ENCODE measurements around the gene PHLDA3. TPM values are rescaled to one million over a fixed set of nuclear protein-coding genes. Genes with fewer than 3 reads are reported as not detected.

The PHLDA3 gene
- 18.5 TPM for total RNA-seq (ENCODE audit: unreplicated experiment)
- long read RNA-seq, transcript PHLDA3-202 (2 exons, 2,640 nt) = major isoform, 10 of 12 reads
- long read RNA-seq, partial matches to known transcripts = 0 of 12 reads
- long read RNA-seq, other reads (novel, unspliced or antisense) = 2 of 12 reads

- H3K4me3 Mint-ChIP-seq (ENCODE audit: unreplicated experiment) = peak within 1 kb of the TSS; percentile 92
- peaks cover 11% of the 10 kb centered on the region for H3K4me1 Mint-ChIP-seq (ENCODE audit: low read depth, unreplicated experiment)
- H3K27ac Mint-ChIP-seq (ENCODE audit: unreplicated experiment) = peak within 1 kb of the TSS; percentile 85
- peaks cover 7% of the 10 kb centered on the region for H3K9me3 Mint-ChIP-seq (ENCODE audit: unreplicated experiment)
- peaks cover 16% of the 10 kb centered on the region for H3K27me3 Mint-ChIP-seq (ENCODE audit: unreplicated experiment)
- peak; percentile 90 for DNase-seq
- TF ChIP-seq, protein P1, sequence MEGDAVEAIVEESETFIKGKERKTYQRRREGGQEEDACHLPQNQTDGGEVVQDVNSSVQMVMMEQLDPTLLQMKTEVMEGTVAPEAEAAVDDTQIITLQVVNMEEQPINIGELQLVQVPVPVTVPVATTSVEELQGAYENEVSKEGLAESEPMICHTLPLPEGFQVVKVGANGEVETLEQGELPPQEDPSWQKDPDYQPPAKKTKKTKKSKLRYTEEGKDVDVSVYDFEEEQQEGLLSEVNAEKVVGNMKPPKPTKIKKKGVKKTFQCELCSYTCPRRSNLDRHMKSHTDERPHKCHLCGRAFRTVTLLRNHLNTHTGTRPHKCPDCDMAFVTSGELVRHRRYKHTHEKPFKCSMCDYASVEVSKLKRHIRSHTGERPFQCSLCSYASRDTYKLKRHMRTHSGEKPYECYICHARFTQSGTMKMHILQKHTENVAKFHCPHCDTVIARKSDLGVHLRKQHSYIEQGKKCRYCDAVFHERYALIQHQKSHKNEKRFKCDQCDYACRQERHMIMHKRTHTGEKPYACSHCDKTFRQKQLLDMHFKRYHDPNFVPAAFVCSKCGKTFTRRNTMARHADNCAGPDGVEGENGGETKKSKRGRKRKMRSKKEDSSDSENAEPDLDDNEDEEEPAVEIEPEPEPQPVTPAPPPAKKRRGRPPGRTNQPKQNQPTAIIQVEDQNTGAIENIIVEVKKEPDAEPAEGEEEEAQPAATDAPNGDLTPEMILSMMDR (IDR thresholded peaks at IDR 0.05; ENCODE audit: partially characterized antibody, unreplicated experiment) = no peak
- H3K36me3 Mint-ChIP-seq (ENCODE audit: unreplicated experiment) = peaks cover 4% of the 10 kb centered on the region
These were observed at the start of gene PHLDA3 for GRCh38 chr1:201468844-201469644. PHLDA3 (minus strand) TSS chr1:201469188; CDS start chr1:201468786, 402 bp downstream.

DNA sequence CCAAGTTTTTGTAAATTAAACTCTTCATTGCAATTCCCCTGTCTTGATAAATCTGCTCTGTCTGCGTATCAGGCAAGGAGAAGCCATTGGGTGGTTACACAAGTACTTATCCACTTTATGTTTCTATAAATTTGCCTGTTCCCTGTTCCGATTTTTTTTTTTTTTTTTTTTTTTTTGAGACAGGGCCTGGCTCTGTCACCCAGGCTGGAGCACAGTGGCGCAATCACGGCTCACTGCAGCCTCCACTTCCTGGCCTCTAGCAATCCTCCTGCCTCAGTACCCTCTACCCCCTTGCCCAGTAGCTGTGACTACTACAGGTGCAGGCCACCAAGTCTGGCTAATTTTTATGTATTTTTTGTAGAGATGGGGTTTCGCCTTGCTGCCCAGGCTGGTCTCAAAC lies 49.1 kb upstream of the PHLDA3 start:
- no peaks in the 10 kb centered on the region for H3K9me3 Mint-ChIP-seq (ENCODE audit: unreplicated experiment)
- H3K4me3 Mint-ChIP-seq (ENCODE audit: unreplicated experiment) = no peak overlapping the region
- H3K4me1 Mint-ChIP-seq (ENCODE audit: low read depth, unreplicated experiment) = peaks cover 2% of the 10 kb centered on the region
- no peaks in the 10 kb centered on the region for H3K36me3 Mint-ChIP-seq (ENCODE audit: unreplicated experiment)
- TF ChIP-seq, protein P1 (IDR thresholded peaks at IDR 0.05; ENCODE audit: partially characterized antibody, unreplicated experiment) = no peak
- H3K27ac Mint-ChIP-seq (ENCODE audit: unreplicated experiment) = no peak overlapping the region
- H3K27me3 Mint-ChIP-seq (ENCODE audit: unreplicated experiment) = no peaks in the 10 kb centered on the region
- DNase-seq = no peak

DNA sequence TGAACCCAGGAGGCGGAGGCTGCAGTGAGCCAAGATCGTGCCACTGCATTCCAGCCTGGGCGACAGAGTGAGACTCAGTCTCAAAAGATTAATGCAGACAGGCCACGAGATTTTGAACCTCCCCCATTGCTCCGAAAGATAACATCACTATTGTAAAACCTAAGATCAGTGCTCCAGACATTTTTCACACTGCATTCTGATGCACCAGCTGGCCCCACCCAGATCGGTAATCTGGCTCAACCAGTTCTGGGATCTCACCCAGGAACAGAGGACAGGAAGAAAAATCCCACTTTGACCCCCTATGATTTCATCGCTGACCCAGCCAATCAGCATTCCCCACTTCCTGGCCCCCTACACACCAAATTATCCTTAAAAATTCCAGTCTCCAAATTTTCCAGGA lies 48.6 kb upstream of the PHLDA3 start:
- TF ChIP-seq, protein P1 (IDR thresholded peaks at IDR 0.05; ENCODE audit: partially characterized antibody, unreplicated experiment) = no peak
- no peaks in the 10 kb centered on the region for H3K27me3 Mint-ChIP-seq (ENCODE audit: unreplicated experiment)
- H3K27ac Mint-ChIP-seq (ENCODE audit: unreplicated experiment) = no peak overlapping the region
- no peak overlapping the region for H3K4me3 Mint-ChIP-seq (ENCODE audit: unreplicated experiment)
- no peak for DNase-seq
- no peaks in the 10 kb centered on the region for H3K36me3 Mint-ChIP-seq (ENCODE audit: unreplicated experiment)
- no peaks in the 10 kb centered on the region for H3K9me3 Mint-ChIP-seq (ENCODE audit: unreplicated experiment)
- peaks cover 2% of the 10 kb centered on the region for H3K4me1 Mint-ChIP-seq (ENCODE audit: low read depth, unreplicated experiment)

DNA sequence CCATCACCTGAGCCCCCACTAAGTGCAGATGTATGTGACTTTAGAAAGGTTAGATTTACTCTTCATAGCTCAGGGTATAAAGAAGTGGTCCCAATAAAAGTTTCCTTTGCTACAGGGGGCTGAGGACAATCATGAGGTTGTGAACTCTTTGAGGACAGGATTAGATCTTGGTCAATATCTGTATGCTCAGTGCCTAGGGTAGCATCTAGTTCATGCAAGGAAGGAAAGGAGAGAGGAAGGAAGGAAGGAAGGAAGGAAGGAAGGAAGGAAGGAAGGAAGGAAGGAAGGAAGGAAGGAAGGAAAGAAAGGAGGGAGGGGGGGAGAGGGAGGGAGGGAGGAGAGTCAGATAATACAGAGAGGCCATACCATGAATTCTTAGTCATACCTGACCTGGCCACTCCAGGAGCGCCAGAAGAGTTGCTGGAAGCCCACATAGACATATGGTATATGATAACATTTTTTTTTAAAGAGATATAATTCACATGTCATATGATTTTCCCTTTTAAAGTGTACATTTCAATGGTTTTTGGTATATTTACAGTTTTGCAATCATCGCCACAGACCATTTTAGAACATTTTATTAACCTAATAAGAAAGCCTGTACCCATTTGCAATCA lies 47.6 kb upstream of the PHLDA3 start:
- peaks cover 4% of the 10 kb centered on the region for H3K4me1 Mint-ChIP-seq (ENCODE audit: low read depth, unreplicated experiment)
- DNase-seq = no peak
- H3K9me3 Mint-ChIP-seq (ENCODE audit: unreplicated experiment) = no peaks in the 10 kb centered on the region
- no peaks in the 10 kb centered on the region for H3K36me3 Mint-ChIP-seq (ENCODE audit: unreplicated experiment)
- H3K4me3 Mint-ChIP-seq (ENCODE audit: unreplicated experiment) = no peak overlapping the region
- no peaks in the 10 kb centered on the region for H3K27me3 Mint-ChIP-seq (ENCODE audit: unreplicated experiment)
- TF ChIP-seq, protein P1 (IDR thresholded peaks at IDR 0.05; ENCODE audit: partially characterized antibody, unreplicated experiment) = no peak
- no peak overlapping the region for H3K27ac Mint-ChIP-seq (ENCODE audit: unreplicated experiment)

DNA sequence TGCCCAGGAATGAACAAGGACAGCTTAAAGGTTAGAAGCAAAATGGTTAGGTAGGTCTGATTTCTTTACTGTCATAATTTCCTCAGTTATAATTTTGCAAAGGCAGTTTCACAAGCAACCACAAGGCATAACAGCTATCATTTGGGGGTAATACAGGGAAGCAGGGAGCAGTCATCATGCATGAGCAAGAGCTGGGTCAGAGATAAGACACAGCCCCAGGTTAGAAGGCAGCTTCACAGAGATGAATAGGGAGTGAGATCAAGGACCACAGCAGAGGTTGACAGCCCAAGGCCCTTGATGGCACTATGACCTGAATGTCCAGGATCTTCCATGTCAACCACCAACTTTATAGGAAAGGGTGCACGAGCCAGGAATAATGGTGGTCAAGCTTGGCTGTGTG lies 46.9 kb upstream of the PHLDA3 start:
- no peak overlapping the region for H3K27ac Mint-ChIP-seq (ENCODE audit: unreplicated experiment)
- TF ChIP-seq, protein P1 (IDR thresholded peaks at IDR 0.05; ENCODE audit: partially characterized antibody, unreplicated experiment) = no peak

More for the DNA sequence above, 46.9 kb upstream of the PHLDA3 start:
- DNase-seq = no peak
- no peaks in the 10 kb centered on the region for H3K36me3 Mint-ChIP-seq (ENCODE audit: unreplicated experiment)
- no peaks in the 10 kb centered on the region for H3K27me3 Mint-ChIP-seq (ENCODE audit: unreplicated experiment)
- H3K9me3 Mint-ChIP-seq (ENCODE audit: unreplicated experiment) = peaks cover 1% of the 10 kb centered on the region
- peaks cover 6% of the 10 kb centered on the region for H3K4me1 Mint-ChIP-seq (ENCODE audit: low read depth, unreplicated experiment)
- H3K4me3 Mint-ChIP-seq (ENCODE audit: unreplicated experiment) = no peak overlapping the region

Measured in glutamatergic neuron (in vitro differentiated cells).